Activated T-helper 17 cell treated with anti-CD3 and anti-CD28 coated beads, Interleukin-2, amount 50 U/mL, for 72 hours (primary cell): ENCODE measurements around the gene HLA-DOB. TPM values are rescaled to one million over a fixed set of nuclear protein-coding genes. Genes with fewer than 3 reads are reported as not detected.

Source experiments
- ATAC-seq: fragments of 150-1000 bp; cut with Tn5 transposase; replicated peaks from 2 replicates; pipeline ENCODE4 v1.10.0; 2021; ENCODE audit warnings: mild to moderate bottlenecking, moderate library complexity
- H3K27ac Mint-ChIP-seq: one replicate; pipeline ENCODE4 v1.8.0; 2022; ENCODE audit warnings: mixed read lengths
- H3K27me3 Mint-ChIP-seq: one replicate; pipeline ENCODE4 v1.8.0; 2022; ENCODE audit warnings: mixed read lengths
- H3K36me3 Mint-ChIP-seq: one replicate; pipeline ENCODE4 v1.8.0; 2022; ENCODE audit warnings: low read depth, mild to moderate bottlenecking, mixed read lengths
- H3K4me1 Mint-ChIP-seq: one replicate; pipeline ENCODE4 v1.8.0; 2022; ENCODE audit warnings: mixed read lengths
- H3K4me3 Mint-ChIP-seq: one replicate; pipeline ENCODE4 v1.8.0; 2022; ENCODE audit warnings: mild to moderate bottlenecking, mixed read lengths
- H3K9me3 Mint-ChIP-seq: one replicate; pipeline ENCODE4 v1.8.0; 2022; ENCODE audit warnings: mixed read lengths
- total RNA-seq, 2 donors: library from RNA; stranded (reverse); gene quantifications; one replicate each; pipeline ENCODE4 v1.2.3, GENCODE V29; 2022

Gene HLA-DOB
- total RNA-seq, 2 donors from 2014 or later = 2.8 to 4.2 TPM

GRCh38 chr6:32772656-32773055 is 44.1 kb downstream of the HLA-DOB start:
- no peak for ATAC-seq
- H3K27ac Mint-ChIP-seq = no peak overlapping the region
- H3K4me3 Mint-ChIP-seq = no peak overlapping the region
- no peaks in the 10 kb centered on the region for H3K4me1 Mint-ChIP-seq
- H3K9me3 Mint-ChIP-seq = no peaks in the 10 kb centered on the region
- H3K27me3 Mint-ChIP-seq = peaks cover 38% of the 10 kb centered on the region
- H3K36me3 Mint-ChIP-seq = no peaks in the 10 kb centered on the region

- peaks cover 49% of the 10 kb centered on the region for H3K27me3 Mint-ChIP-seq
- H3K27ac Mint-ChIP-seq = no peak overlapping the region
- no peak overlapping the region for H3K4me3 Mint-ChIP-seq
- no peak for ATAC-seq
- no peaks in the 10 kb centered on the region for H3K9me3 Mint-ChIP-seq
- no peaks in the 10 kb centered on the region for H3K4me1 Mint-ChIP-seq
- no peaks in the 10 kb centered on the region for H3K36me3 Mint-ChIP-seq
Observed at GRCh38 chr6:32764048-32764447, 52.8 kb downstream of the HLA-DOB start.

DNA sequence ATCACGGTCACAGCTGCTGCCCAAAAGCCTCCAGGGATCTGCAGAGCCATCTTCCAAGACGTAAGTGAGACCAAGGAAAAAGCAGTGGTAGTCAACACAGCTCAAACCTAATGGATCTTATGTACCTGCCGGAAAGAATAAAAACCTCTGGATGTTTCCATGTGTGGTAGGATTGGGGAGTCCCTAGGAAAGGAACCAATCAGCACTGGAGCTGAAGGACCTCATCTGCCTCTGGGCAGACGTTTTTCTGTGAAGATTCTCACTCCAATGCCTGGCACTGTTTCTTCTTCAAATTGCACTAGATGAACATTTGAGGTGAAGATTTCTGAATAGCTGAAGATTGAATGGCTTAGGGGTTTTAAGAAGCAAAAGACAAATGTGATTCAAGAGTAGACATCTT is 53.4 kb downstream of the HLA-DOB start, which contains the start of gene HLA-DQB2:
TSS of gene HLA-DQB2 (minus strand) at position 112 of the 400 bp plus-strand sequence. CDS start at position 50, 62 bp downstream.
- Mint-ChIP-seq H3K27ac (no peak within 1 kb of the TSS), H3K9me3 (no peaks in the 10 kb centered on the region), H3K27me3 (peaks cover 44% of the 10 kb centered on the region), H3K4me1 (no peaks in the 10 kb centered on the region), H3K4me3 (no peak within 1 kb of the TSS), H3K36me3 (no peaks in the 10 kb centered on the region)
- ATAC-seq = no peak

Other genes starting within 250 kb of the HLA-DOB start
- 100 to 1,000 TPM in 1 of 2 donors, 10 to 100 TPM in 1; 11.4 to 109 TPM for gene HLA-DRB1, start 227.2 kb downstream of the HLA-DOB start, total RNA-seq
- gene HLA-DQA1, start 179.6 kb downstream of the HLA-DOB start, total RNA-seq = 10 to 100 TPM in 1 of 2 donors, 1 to 10 TPM in 1; 1.1 to 11.6 TPM
- gene HLA-DQB1, start 150.3 kb downstream of the HLA-DOB start, total RNA-seq = 10 to 100 TPM in 1 of 2 donors, 1 to 10 TPM in 1; 3.4 to 25.5 TPM
- gene HLA-DQA2, start 75.6 kb downstream of the HLA-DOB start, total RNA-seq = under 1 TPM; 0.17 to 0.77 TPM
- gene HLA-DQB2, start 53.5 kb downstream of the HLA-DOB start, total RNA-seq = 1 to 10 TPM; 1.5 to 2.0 TPM
- 100 to 1,000 TPM in 1 of 2 donors, 10 to 100 TPM in 1; 94.0 to 169 TPM for gene TAP2, start 21.7 kb upstream of the HLA-DOB start, total RNA-seq
- gene PSMB8, start 27.0 kb upstream of the HLA-DOB start, total RNA-seq = 100 to 1,000 TPM; 286 to 344 TPM
- gene TAP1, start 36.7 kb upstream of the HLA-DOB start, total RNA-seq = 100 to 1,000 TPM; 302 to 387 TPM
- 100 to 1,000 TPM; 203 to 215 TPM for gene PSMB9, start 37.2 kb upstream of the HLA-DOB start, total RNA-seq
- gene HLA-DMB, start 124.0 kb upstream of the HLA-DOB start, total RNA-seq = 10 to 100 TPM in 1 of 2 donors, 1 to 10 TPM in 1; 2.7 to 17.7 TPM
- 10 to 100 TPM; 22.4 to 53.8 TPM for gene HLA-DMA, start 136.1 kb upstream of the HLA-DOB start, total RNA-seq
- 100 to 1,000 TPM; 229 to 281 TPM for gene BRD2, start 151.6 kb upstream of the HLA-DOB start, total RNA-seq
- 1 to 10 TPM in 1 of 2 donors, under 1 TPM in 1; 0.56 to 7.8 TPM for gene HLA-DOA, start 192.6 kb upstream of the HLA-DOB start, total RNA-seq